Measurements from ENCODE around the gene TYW3. TPM values are rescaled to one million over a fixed set of nuclear protein-coding genes. Genes with fewer than 3 reads are reported as not detected.

TYW3 gene, protein sequence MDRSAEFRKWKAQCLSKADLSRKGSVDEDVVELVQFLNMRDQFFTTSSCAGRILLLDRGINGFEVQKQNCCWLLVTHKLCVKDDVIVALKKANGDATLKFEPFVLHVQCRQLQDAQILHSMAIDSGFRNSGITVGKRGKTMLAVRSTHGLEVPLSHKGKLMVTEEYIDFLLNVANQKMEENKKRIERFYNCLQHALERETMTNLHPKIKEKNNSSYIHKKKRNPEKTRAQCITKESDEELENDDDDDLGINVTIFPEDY
- total RNA-seq (2022; extraction: Qiagen RNA extraction; ENCODE audit: low read depth), result 16.4 to 18.2 TPM (median 17.8 TPM) in 5 replicates

DNA sequence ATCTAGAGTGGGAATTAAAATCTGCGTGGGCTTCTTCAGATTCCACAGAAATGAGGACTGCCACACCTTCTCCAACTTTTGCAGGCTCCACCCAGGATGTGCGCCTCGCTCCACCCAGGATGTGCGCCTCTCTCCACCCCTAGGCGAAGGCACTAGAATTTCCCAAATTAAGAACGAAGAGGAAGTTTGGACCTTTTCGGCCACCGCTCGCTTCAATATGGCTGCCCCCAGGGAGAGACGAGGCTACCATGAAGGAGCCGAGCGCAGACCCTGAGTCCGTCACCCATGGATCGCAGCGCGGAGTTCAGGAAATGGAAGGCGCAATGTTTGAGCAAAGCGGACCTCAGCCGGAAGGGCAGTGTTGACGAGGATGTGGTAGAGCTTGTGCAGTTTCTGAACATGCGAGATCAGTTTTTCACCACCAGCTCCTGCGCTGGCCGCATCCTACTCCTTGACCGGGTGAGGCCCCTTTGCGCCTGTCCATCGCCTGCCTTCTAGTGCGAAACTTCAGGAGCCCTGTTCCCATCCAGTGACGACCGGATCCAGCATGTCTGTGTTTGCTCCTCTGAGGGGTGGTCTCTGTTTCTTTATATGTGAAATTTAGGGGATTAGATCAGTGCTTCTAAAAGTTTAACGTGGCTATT lies at the start of gene TYW3, which contains the start of gene CRYZ:
Gene TYW3 (plus strand): TSS at position 193 of the 644 bp plus-strand sequence. CDS start 93 bp downstream, at position 286.
Gene CRYZ (minus strand): TSS at position 91 of the 644 bp plus-strand sequence. CDS start 8,229 bp downstream, outside the sequence.

Other genes starting within 250 kb of the TYW3 start
- not detected in 5 replicates for gene LRRC53, start 220.5 kb upstream of the TYW3 start, total RNA-seq (2022; extraction: Qiagen RNA extraction; ENCODE audit: low read depth)
- not detected in 5 replicates for gene ERICH3, start 59.4 kb upstream of the TYW3 start, total RNA-seq (2022; extraction: Qiagen RNA extraction; ENCODE audit: low read depth)
- 61.6 to 67.7 TPM (median 63.4 TPM) in 5 replicates for gene CRYZ, start 102 bp upstream of the TYW3 start, total RNA-seq (2022; extraction: Qiagen RNA extraction; ENCODE audit: low read depth)